HG03342 (cell line): ENCODE data around the gene KLHL3.

Experiments
- ATAC-seq: cut with Tn5 transposase; IDR thresholded peaks from one replicate; pipeline ENCODE4 v1.9.1; 2021; ENCODE audit warnings: mild to moderate bottlenecking, moderate library complexity; ENCODE audit not compliant: unreplicated experiment

The KLHL3 gene

GRCh38 chr5:137712139-137712667 is 23.7 kb downstream of the KLHL3 start:
- ATAC-seq, result no peak

- no peak for ATAC-seq
Observed at GRCh38 chr5:137710086-137710485, 25.8 kb downstream of the KLHL3 start.

- no peak for ATAC-seq
Observed at GRCh38 chr5:137708796-137709559, 26.9 kb downstream of the KLHL3 start.

GRCh38 chr5:137708062-137708461 is 27.8 kb downstream of the KLHL3 start:
- ATAC-seq, result no peak

- no peak for ATAC-seq
Observed at GRCh38 chr5:137706841-137707240, 29.0 kb downstream of the KLHL3 start.

- no peak for ATAC-seq
Observed at GRCh38 chr5:137705106-137705505, 30.8 kb downstream of the KLHL3 start.

GRCh38 chr5:137703565-137703964 is 32.3 kb downstream of the KLHL3 start:
- ATAC-seq, result no peak

- ATAC-seq, result no peak
Observed at GRCh38 chr5:137700282-137700680, 35.6 kb downstream of the KLHL3 start.

- ATAC-seq, result no peak
Observed at GRCh38 chr5:137699336-137700281, 36.3 kb downstream of the KLHL3 start.

GRCh38 chr5:137696481-137696880 is 39.4 kb downstream of the KLHL3 start:
- no peak for ATAC-seq

- no peak for ATAC-seq
Observed at GRCh38 chr5:137695651-137696428, 40.0 kb downstream of the KLHL3 start.

GRCh38 chr5:137693951-137694721 is 41.8 kb downstream of the KLHL3 start:
- no peak for ATAC-seq

GRCh38 chr5:137693307-137693950 is 42.5 kb downstream of the KLHL3 start:
- ATAC-seq, result no peak

GRCh38 chr5:137689306-137689705 is 46.6 kb downstream of the KLHL3 start:
- ATAC-seq, result no peak

- no peak for ATAC-seq
Observed at GRCh38 chr5:137688210-137688840, 47.6 kb downstream of the KLHL3 start.

- ATAC-seq, result no peak
Observed at GRCh38 chr5:137684761-137685160, 51.1 kb downstream of the KLHL3 start.

- ATAC-seq, result no peak
Observed at GRCh38 chr5:137681191-137681590, 54.7 kb downstream of the KLHL3 start.

- no peak for ATAC-seq
Observed at GRCh38 chr5:137679910-137680309, 56.0 kb downstream of the KLHL3 start.

GRCh38 chr5:137679195-137679594 is 56.7 kb downstream of the KLHL3 start:
- no peak for ATAC-seq
